IMR-90 (cell line): Measurements from ENCODE around the gene BRME1. TPM values are rescaled to one million over a fixed set of nuclear protein-coding genes. Genes with fewer than 3 reads are reported as not detected.

Experiments
- ATAC-seq: fragments of 200-7000 bp; cut with Tn5 transposase; 2 replicates; pipeline ENCODE4 v1.9.1; 2020; ENCODE audit warnings: low read depth, mild to moderate bottlenecking, moderate library complexity
- BruUV-seq: library from RNA; stranded (reverse); fragments of 400-500 nt; replicated peaks from 2 replicates; lab custom pipeline; 2021; lab: Mats Ljungman, UMichigan
- CTCF ChIA-PET: fragments of 300-600 bp; formaldehyde crosslinking; extraction: SDS; loops from one replicate; lab custom pipeline; 2021; ENCODE audit warnings: antibody characterized with exemption; lab: Yijun Ruan, JAX
- POLR2A ChIA-PET: fragments of 300-600 bp; sonication (Branson Sonifier 250); formaldehyde crosslinking; loops from one replicate; lab custom pipeline; 2022; ENCODE audit warnings: antibody characterized with exemption; ENCODE audit not compliant: unreplicated experiment; lab: Charles Lee
- DNase-seq: peaks from one replicate; pipeline ENCODE4 v3.0.0; 2013
- H2AFZ ChIP-seq: replicated peaks from 2 replicates; pipeline ENCODE3; 2013; ENCODE audit warnings: low read length, mild to moderate bottlenecking; ENCODE audit not compliant: poor library complexity
- H2AK5ac ChIP-seq: 2 replicates; pipeline ENCODE4 v1.6.1; 2013; ENCODE audit warnings: low read depth, low read length, inconsistent platforms
- H2AK9ac ChIP-seq: replicated peaks from 2 replicates; pipeline ENCODE3; 2013; ENCODE audit warnings: mild to moderate bottlenecking, low read depth, low read length, moderate library complexity; ENCODE audit not compliant: poor library complexity
- H2BK120ac ChIP-seq: 2 replicates; pipeline ENCODE4 v1.6.1; 2013; ENCODE audit warnings: low read depth, low read length, inconsistent platforms
- H2BK15ac ChIP-seq: 3 replicates; pipeline ENCODE4 v1.6.1; 2013; ENCODE audit warnings: low read depth, low read length, inconsistent platforms
- H2BK20ac ChIP-seq: 2 replicates; pipeline ENCODE4 v1.6.1; 2013; ENCODE audit warnings: low read depth, mild to moderate bottlenecking, inconsistent platforms, low read length, moderate library complexity
- H2BK5ac ChIP-seq: 2 replicates; pipeline ENCODE4 v1.6.1; 2013; ENCODE audit warnings: mild to moderate bottlenecking, low read depth, low read length, inconsistent platforms; ENCODE audit not compliant: poor library complexity, severe bottlenecking
- H3K14ac ChIP-seq: replicated peaks from 2 replicates; pipeline ENCODE4 v1.6.1; 2013; ENCODE audit warnings: low read depth, low read length, inconsistent platforms
- H3K18ac ChIP-seq: 2 replicates; pipeline ENCODE4 v1.6.1; 2013; ENCODE audit warnings: low read depth, low read length, control low read depth
- H3K23ac ChIP-seq: 2 replicates; pipeline ENCODE4 v1.6.1; 2013; ENCODE audit warnings: low read depth, low read length, inconsistent platforms
- H3K27ac ChIP-seq: 2 replicates; pipeline ENCODE4 v1.5.1; 2013; ENCODE audit warnings: mild to moderate bottlenecking, control low read depth, low read length; ENCODE audit not compliant: insufficient read depth
- H3K27me3 ChIP-seq: 2 replicates; pipeline ENCODE4 v1.6.1; 2013; ENCODE audit warnings: low read length; ENCODE audit not compliant: control insufficient read depth, insufficient read depth
- H3K36me3 ChIP-seq: 2 replicates; pipeline ENCODE4 v1.6.1; 2013; ENCODE audit warnings: low read length, mixed read lengths; ENCODE audit not compliant: control insufficient read depth, insufficient read depth
- H3K4ac ChIP-seq: 2 replicates; pipeline ENCODE4 v1.6.1; 2013; ENCODE audit warnings: low read depth, low read length, inconsistent platforms
- H3K4me1 ChIP-seq: 2 replicates; pipeline ENCODE4 v1.6.1; 2013; ENCODE audit warnings: low read length, mixed read lengths; ENCODE audit not compliant: control insufficient read depth, insufficient read depth
- H3K4me2 ChIP-seq: 2 replicates; pipeline ENCODE4 v1.6.1; 2013; ENCODE audit warnings: low read depth, mild to moderate bottlenecking, control low read depth, low read length, moderate library complexity
- H3K4me3 ChIP-seq: 2 replicates; pipeline ENCODE4 v1.5.1; 2013; ENCODE audit warnings: low read depth, mild to moderate bottlenecking, control low read depth, low read length, moderate library complexity; ENCODE audit not compliant: insufficient read depth
- H3K56ac ChIP-seq: 2 replicates; pipeline ENCODE4 v1.6.1; 2013; ENCODE audit warnings: low read length, inconsistent platforms; ENCODE audit not compliant: insufficient read depth; ENCODE audit errors: extremely low read depth
- H3K79me1 ChIP-seq, 2 experiments: 2 replicates each; pipeline ENCODE4 v1.6.1; 2013; ENCODE audit warnings: low read length in 2 of 2, inconsistent platforms in 1 of 2, low read depth in 1 of 2
- H3K9ac ChIP-seq: 2 replicates; pipeline ENCODE4 v1.6.1; 2013; ENCODE audit warnings: low read depth, low read length, control low read depth
- H3K9me1 ChIP-seq: 2 replicates; pipeline ENCODE4 v1.6.1; 2013; ENCODE audit warnings: low read length, inconsistent platforms; ENCODE audit not compliant: insufficient read depth
- H3K9me3 ChIP-seq: 2 replicates; pipeline ENCODE4 v1.6.1; 2013; ENCODE audit warnings: low read length; ENCODE audit not compliant: control insufficient read depth, insufficient read depth
- H4K20me1 ChIP-seq: 2 replicates; pipeline ENCODE4 v1.6.1; 2013; ENCODE audit warnings: low read length, inconsistent platforms; ENCODE audit not compliant: insufficient read depth
- H4K5ac ChIP-seq: 2 replicates; pipeline ENCODE4 v1.6.1; 2013; ENCODE audit warnings: mild to moderate bottlenecking, low read depth, low read length, control low read depth
- H4K8ac ChIP-seq, 2 experiments: 2 replicates each; pipeline ENCODE4 v1.6.1; 2013; ENCODE audit warnings: low read depth in 2 of 2, low read length in 2 of 2, control low read depth in 1 of 2, inconsistent platforms in 1 of 2
- H4K91ac ChIP-seq: 2 replicates; pipeline ENCODE4 v1.6.1; 2013; ENCODE audit warnings: low read depth, low read length, inconsistent platforms; ENCODE audit not compliant: insufficient read depth
- BHLHE40 ChIP-seq: fragments of 150-350 bp; IDR thresholded peaks from 2 replicates; pipeline ENCODE4 v1.6.1; 2016; ENCODE audit warnings: mild to moderate bottlenecking, low read depth, low read length
- CEBPB ChIP-seq: IDR thresholded peaks from 2 replicates; pipeline ENCODE4 v1.6.1; 2012; ENCODE audit warnings: low read depth, low read length, improper control_type of control experiment
- CHD1 ChIP-seq: IDR thresholded peaks from 2 replicates; pipeline ENCODE4 v1.6.1; 2012; ENCODE audit warnings: low read depth, low read length, improper control_type of control experiment
- ELK1 ChIP-seq: fragments of 150-350 bp; IDR thresholded peaks from 2 replicates; pipeline ENCODE4 v1.6.1; 2016; ENCODE audit warnings: low read depth, mild to moderate bottlenecking, low read length, moderate library complexity, borderline replicate concordance
- FOS ChIP-seq: fragments of 150-350 bp; IDR thresholded peaks from 2 replicates; pipeline ENCODE4 v1.6.1; 2016; ENCODE audit warnings: low read depth, low read length
- MAFK ChIP-seq: IDR thresholded peaks from 2 replicates; pipeline ENCODE4 v1.6.1; 2012; ENCODE audit warnings: low read depth, low read length, improper control_type of control experiment
- MAZ ChIP-seq: IDR thresholded peaks from 2 replicates; pipeline ENCODE4 v1.6.1; 2012; ENCODE audit warnings: low read depth, mild to moderate bottlenecking, low read length, improper control_type of control experiment, moderate library complexity, borderline replicate concordance
- MXI1 ChIP-seq: IDR thresholded peaks from 2 replicates; pipeline ENCODE4 v1.6.1; 2012; ENCODE audit warnings: low read depth, mild to moderate bottlenecking, low read length, moderate library complexity, borderline replicate concordance
- NFE2L2 ChIP-seq: fragments of 150-350 bp; IDR thresholded peaks from 2 replicates; pipeline ENCODE4 v1.6.1; 2016; ENCODE audit warnings: low read depth, mild to moderate bottlenecking, low read length
- POLR2A ChIP-seq: IDR thresholded peaks from 2 replicates; pipeline ENCODE4 v1.6.1; 2012; ENCODE audit warnings: mild to moderate bottlenecking, low read depth, low read length
- RAD21 ChIP-seq: IDR thresholded peaks from 2 replicates; pipeline ENCODE4 v1.6.1; 2012; ENCODE audit warnings: low read length, improper control_type of control experiment
- RCOR1 ChIP-seq: IDR thresholded peaks from 2 replicates; pipeline ENCODE4 v1.6.1; 2012; ENCODE audit warnings: mild to moderate bottlenecking, low read length, improper control_type of control experiment; ENCODE audit not compliant: insufficient replicate concordance
- RFX5 ChIP-seq: IDR thresholded peaks from 2 replicates; pipeline ENCODE4 v1.8.0; 2012; ENCODE audit warnings: low read depth, mild to moderate bottlenecking, low read length, moderate library complexity
- SMC3 ChIP-seq: fragments of 150-350 bp; IDR thresholded peaks from 2 replicates; pipeline ENCODE4 v1.6.1; 2016; ENCODE audit warnings: low read depth, mild to moderate bottlenecking, antibody characterized with exemption, low read length, moderate library complexity
- USF2 ChIP-seq: fragments of 150-350 bp; IDR thresholded peaks from 2 replicates; pipeline ENCODE4 v1.6.1; 2017; ENCODE audit warnings: mild to moderate bottlenecking, antibody characterized with exemption, low read length, low read depth
- WGBS, 2 experiments: methylation state at CpG; one replicate each; pipeline versions ENCODE4 v1.1.5 to v1.1.7; 2013; ENCODE audit warnings: missing lambda C conversion rate in 2 of 2; ENCODE audit not compliant: insufficient read length in 1 of 2; ENCODE audit errors: extremely low coverage in 2 of 2; 5-methylcytosine and 5-hydroxymethylcytosine counted together
- dilution Hi-C: fragments of 300-500 bp; cut with HindIII; formaldehyde crosslinking; loops from one replicate; pipeline ENCODE4 v1.14.3; 2018; ENCODE audit warnings: low sequenced_read_pairs; ENCODE audit not compliant: unreplicated experiment
- in situ Hi-C: fragments of 300-500 bp; cut with MboI; formaldehyde crosslinking; loops from 3 replicates; pipeline ENCODE4 v1.14.3; 2019; ENCODE audit warnings: low sequenced_read_pairs, inconsistent platforms, mixed read lengths
- intact Hi-C: fragments of 100-400 bp; cut with micrococcal nuclease; formaldehyde crosslinking; loops from 2 replicates; pipeline ENCODE4 v1.10.0; 2022
- polyA plus RNA-seq, 3 experiments: library from polyadenylated mRNA; depleted of rRNA; stranded (reverse); fragments of >200 nt; gene quantifications; 2 replicates each; pipeline ENCODE4 v1.2.3, GENCODE V29; 2012; ENCODE audit warnings: low replicate concordance in 1 of 3
- total RNA-seq: library from RNA; depleted of rRNA; stranded (reverse); fragments of >200 nt; gene quantifications from 2 replicates; pipeline ENCODE4 v1.2.3, GENCODE V29; 2012

Gene BRME1
- total and polyA plus RNA-seq, 2 of the 4 experiments (the other 2 are of a cell fraction), result 0.18 to 0.38 TPM

DNA sequence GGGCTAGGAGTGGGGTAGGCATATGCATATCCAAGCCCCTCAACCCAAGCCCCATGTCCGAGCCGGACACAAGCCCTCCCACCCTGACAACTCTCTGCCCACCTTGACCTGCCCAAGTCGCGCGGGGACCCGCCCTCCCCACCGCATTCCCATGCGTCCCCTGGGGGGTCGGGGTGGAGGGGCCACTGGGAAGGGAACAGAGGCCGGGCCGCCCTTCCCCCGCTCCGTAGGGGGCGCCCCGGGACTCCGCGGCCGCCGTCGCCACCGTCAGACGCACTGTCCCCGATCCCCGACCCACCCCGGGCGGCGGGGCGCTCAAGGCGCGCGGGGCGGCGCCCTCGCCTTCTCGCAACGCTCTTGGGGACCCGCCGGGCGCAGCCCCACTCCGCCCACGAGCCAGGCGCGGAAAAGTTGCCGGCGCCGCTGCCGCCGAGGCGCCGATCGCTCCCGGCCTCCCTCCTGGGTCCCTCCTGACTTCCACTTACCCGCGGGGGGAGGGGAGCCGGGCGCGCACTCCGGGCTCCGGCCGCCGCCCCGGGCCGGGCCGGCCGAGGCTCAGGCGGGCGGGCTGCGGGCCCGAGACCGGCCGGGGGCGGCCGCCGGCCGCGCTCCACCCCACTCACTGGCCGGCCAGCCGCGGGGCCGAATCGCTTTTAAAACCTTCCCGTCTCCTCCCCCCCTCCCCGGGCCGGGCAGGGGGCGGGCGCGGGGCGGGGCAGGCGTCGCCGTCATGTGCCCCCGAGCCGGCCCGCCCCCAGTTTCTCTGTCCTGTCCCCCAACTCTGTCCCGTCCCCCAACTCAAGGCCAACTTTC, 63.4 kb downstream of the BRME1 start:
- Histone ChIP-seq H2BK20ac (peak overlapping the region; percentile 90), H3K36me3 (peaks cover 9% of the 10 kb centered on the region; the same call in 1 of the 2 replicates), H3K27ac (peak overlapping the region; percentile 97), H2BK15ac (peak overlapping the region; percentile 94; the same call in 2 of the 3 replicates), H3K4me2 (peak overlapping the region; percentile 83), H3K9me3 (no peaks in the 10 kb centered on the region), H4K8ac (peak overlapping the region; percentile 65 to 92; a peak in 3 of 4 replicates), H4K20me1 (peaks cover 50% of the 10 kb centered on the region), H3K23ac (peak overlapping the region; percentile 74; the same call in 1 of the 2 replicates), H3K4me1 (peaks cover 30% of the 10 kb centered on the region), H3K18ac (peak overlapping the region; percentile 79), H3K9me1 (0 out of 2 replicates have a peak, but pooled peaks cover 3% of the 10 kb centered on the region), H3K9ac (peak overlapping the region; percentile 98), H2BK120ac (peak overlapping the region; percentile 92), H2BK5ac (peak overlapping the region; percentile 91), H3K79me1 (peaks cover 12 to 41% of the 10 kb centered on the region in 2 experiments), H4K91ac (peak overlapping the region; percentile 86), H3K4me3 (peak overlapping the region; percentile 95), H4K5ac (peak overlapping the region; percentile 47; the same call in 1 of the 2 replicates), H3K4ac (peak overlapping the region; percentile 98), H3K27me3 (no peaks in the 10 kb centered on the region), H2AK9ac (peak overlapping the region; percentile 98), H3K56ac (peak overlapping the region; percentile 76), H3K14ac (peak overlapping the region; percentile 95), H2AFZ (peak overlapping the region; percentile 91), H2AK5ac (peak overlapping the region; percentile 97)
- BruUV-seq, result no TSS peak
- in situ Hi-C loops (loop anchor here (10.0 to 25.0 kb wide), 2 partner anchors 688 to 1055 kb away; partner anchors contain the start of genes HOOK2, IER2, JUNB and STX10), intact Hi-C loops (no loop called here), dilution Hi-C loops (no loop called here)
- peak; percentile 65 for DNase-seq
- ATAC-seq, result peak; percentile 34
- WGBS, 2 experiments, result 0% methylated on average over 29 of the region's 95 CpGs; no CpG with 5 or more reads in 1 of the 2 experiments
- CTCF ChIA-PET, result no interaction called here
- POLR2A ChIA-PET, result no interaction called here
- no peak for TF ChIP-seq SMC3
- TF ChIP-seq MAFK, result no peak
- no peak for TF ChIP-seq RFX5
- peak; percentile 87 for TF ChIP-seq USF2
- TF ChIP-seq BHLHE40, result peak; percentile 45; the same call in 1 of the 2 replicates
- TF ChIP-seq RCOR1, result no peak
- peak; percentile 96 for TF ChIP-seq CHD1
- no peak for TF ChIP-seq NFE2L2
- TF ChIP-seq MXI1, result no peak
- peak; percentile 97; the same call in 1 of the 2 replicates for TF ChIP-seq MAZ
- no peak; the same call in 1 of the 2 replicates for TF ChIP-seq FOS
- TF ChIP-seq POLR2A, result peak; percentile 97
- TF ChIP-seq RAD21, result no peak; the same call in 1 of the 2 replicates
- no peak for TF ChIP-seq ELK1
- no peak for TF ChIP-seq CEBPB
